ENCODE measurements around the gene LSM6.

The LSM6 gene

GRCh38 chr4:146175541-146176453, at the start of gene LSM6:
LSM6 (plus strand) TSS chr4:146175718; CDS start chr4:146182922, 7,204 bp downstream.
- DNase-seq (ENCODE audit: low read depth in 3 of 3) = peak; percentile 66 to 73 (median 67)

- DNase-seq (ENCODE audit: low read depth in 3 of 3) = no peak
These were observed 43.1 kb upstream of the LSM6 start for GRCh38 chr4:146132445-146132844.

DNA sequence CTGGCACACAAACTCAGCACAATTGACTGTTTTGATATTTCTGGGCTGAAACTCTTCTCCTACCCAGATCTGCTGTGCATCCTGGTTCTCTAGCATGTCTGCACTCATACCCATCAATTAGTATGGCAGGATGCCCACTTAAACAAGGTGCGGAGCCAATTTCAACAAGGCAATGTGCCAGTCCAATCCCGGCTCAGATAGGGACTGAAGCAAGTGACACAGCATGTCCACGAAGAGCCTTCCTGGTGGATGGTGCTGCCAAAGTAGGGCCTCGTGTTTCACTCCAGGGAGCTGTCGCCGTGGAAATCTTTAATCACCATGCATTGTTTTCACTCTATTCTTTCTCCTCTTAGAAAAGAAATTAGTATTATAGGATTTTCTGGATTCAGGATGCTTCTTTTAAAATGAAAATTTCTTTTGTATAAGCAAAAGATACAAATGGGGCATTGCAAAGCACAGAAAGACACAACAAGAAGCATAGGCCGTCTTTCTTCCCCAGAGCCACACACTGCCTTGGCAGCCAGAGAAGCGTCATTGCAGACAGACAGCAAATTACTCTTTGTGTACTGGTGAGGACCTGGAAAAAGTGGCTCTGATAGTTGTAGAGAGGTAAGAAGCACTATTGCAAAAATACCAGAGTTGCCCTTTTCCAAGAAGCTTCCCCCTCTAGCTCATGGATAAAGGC, 40.6 kb upstream of the LSM6 start:
- DNase-seq (ENCODE audit: low read depth in 3 of 3) = no peak

- DNase-seq (ENCODE audit: low read depth in 3 of 3) = no peak
These were observed 39.6 kb upstream of the LSM6 start for GRCh38 chr4:146135941-146136340.

GRCh38 chr4:146142768-146143167, 32.8 kb upstream of the LSM6 start:
- no peak for DNase-seq (ENCODE audit: low read depth in 3 of 3)

- DNase-seq (ENCODE audit: low read depth in 3 of 3) = no peak
These were observed 31.6 kb upstream of the LSM6 start for GRCh38 chr4:146143888-146144287.

GRCh38 chr4:146146918-146147317, 28.6 kb upstream of the LSM6 start:
- DNase-seq (ENCODE audit: low read depth in 3 of 3) = no peak

DNA sequence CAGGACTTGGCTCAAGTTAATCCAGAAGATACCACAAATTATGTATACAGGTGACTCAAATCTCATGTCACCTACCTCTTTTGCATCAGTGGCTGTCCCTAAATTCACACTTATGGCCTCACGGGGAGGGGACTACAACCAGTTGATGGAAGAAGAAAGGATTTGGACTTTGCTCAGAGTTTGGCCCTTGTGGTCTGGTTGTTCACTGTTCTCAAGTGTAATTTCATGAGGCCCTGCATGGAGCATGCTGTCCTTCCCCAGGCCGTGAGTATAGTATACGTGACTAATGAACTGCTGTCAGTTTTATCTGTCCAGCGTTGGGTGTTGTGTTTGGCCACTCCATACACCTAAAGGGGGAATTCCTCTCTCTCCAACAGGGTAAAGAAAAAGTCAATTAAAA, 27.5 kb upstream of the LSM6 start:
- DNase-seq (ENCODE audit: low read depth in 3 of 3) = no peak

- DNase-seq (ENCODE audit: low read depth in 3 of 3) = no peak
These were observed 21.5 kb upstream of the LSM6 start for GRCh38 chr4:146154057-146154456.

GRCh38 chr4:146155152-146155724, 20.3 kb upstream of the LSM6 start:
- DNase-seq (ENCODE audit: low read depth in 3 of 3) = no peak

GRCh38 chr4:146158036-146158745, 17.3 kb upstream of the LSM6 start:
- DNase-seq (ENCODE audit: low read depth in 3 of 3) = no peak

- no peak for DNase-seq (ENCODE audit: low read depth in 3 of 3)
These were observed 16.0 kb upstream of the LSM6 start for GRCh38 chr4:146159384-146160058.

DNA sequence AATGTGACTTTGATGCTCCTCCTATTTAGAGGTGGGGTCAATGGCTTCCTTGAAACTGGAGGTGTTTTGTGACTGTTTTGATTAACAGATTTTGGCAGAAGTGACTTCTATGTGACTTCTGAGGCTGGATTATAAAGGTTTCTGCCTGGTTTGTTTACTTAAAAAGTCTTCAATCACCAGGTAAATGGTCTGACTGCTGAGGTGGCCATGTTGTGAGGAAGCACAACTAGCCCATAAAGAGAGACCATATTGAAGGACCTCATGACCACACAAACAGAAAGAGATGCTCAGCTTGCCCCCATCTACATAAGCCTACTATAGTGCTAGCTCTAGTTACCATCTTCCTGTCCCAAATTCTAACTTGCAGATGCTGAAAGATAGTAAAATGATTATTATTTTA, 14.3 kb upstream of the LSM6 start:
- no peak for DNase-seq (ENCODE audit: low read depth in 3 of 3)

GRCh38 chr4:146165221-146165620, 10.3 kb upstream of the LSM6 start:
- DNase-seq (ENCODE audit: low read depth in 3 of 3) = no peak

DNA sequence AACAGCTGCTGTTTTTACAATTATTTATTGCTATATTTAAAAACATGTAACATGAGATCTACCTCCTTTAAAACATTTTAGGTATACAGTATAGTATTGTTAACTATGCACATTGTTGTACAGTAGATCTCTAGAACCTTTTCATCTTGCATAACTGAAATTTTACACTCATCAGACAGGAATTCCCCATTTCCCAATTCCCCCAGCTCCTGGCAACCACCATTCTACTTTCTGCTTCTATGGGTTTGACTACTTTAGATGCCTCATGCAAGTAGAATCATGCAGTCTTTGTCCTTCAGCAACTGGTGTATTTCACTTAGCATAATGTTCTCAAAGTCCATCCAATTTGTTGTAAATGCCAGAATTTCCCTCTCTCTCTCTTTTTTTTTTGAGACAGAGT, 9.7 kb upstream of the LSM6 start:
- DNase-seq (ENCODE audit: low read depth in 3 of 3) = no peak

GRCh38 chr4:146170149-146170548, 5.4 kb upstream of the LSM6 start:
- no peak for DNase-seq (ENCODE audit: low read depth in 3 of 3)

GRCh38 chr4:146176891-146177290, 1.4 kb downstream of the LSM6 start:
- no peak for DNase-seq (ENCODE audit: low read depth in 3 of 3)

GRCh38 chr4:146178126-146178525, 2.6 kb downstream of the LSM6 start:
- DNase-seq (ENCODE audit: low read depth in 3 of 3) = no peak

- DNase-seq (ENCODE audit: low read depth in 3 of 3) = no peak
These were observed 4.4 kb downstream of the LSM6 start for GRCh38 chr4:146179784-146180370.

- DNase-seq (ENCODE audit: low read depth in 3 of 3) = no peak
These were observed 6.9 kb downstream of the LSM6 start for GRCh38 chr4:146182443-146182842.

DNA sequence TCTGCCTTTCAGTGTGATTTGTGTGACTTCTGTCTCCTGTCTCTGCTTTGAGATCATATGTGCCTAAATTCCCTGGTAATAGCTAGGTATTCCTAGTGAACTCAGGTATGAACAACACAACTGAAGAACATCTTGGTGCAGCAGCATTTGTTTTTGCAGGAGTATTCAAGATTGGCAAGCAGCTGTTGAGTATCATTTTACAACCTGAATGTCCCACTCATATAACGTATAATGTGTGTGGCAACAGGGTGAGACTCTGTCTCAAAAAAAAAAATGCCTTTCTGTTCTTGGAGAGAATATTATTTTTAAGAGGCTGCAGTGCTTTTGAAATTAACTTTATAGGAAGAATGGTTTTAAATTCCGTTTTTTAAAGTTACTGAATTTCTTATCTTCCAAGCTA, 7.7 kb downstream of the LSM6 start:
- no peak for DNase-seq (ENCODE audit: low read depth in 3 of 3)

All from stimulated activated CD4-positive, alpha-beta T cell treated with anti-CD3 and anti-CD28 coated beads, TNF-alpha, amount 100 ng/mL, for 4 hours (primary cell).